HEK293 (cell line): ENCODE measurements around the gene CXorf65.

Experiments used
- BCL11B ChIP-seq: fragments of 450-650 bp; formaldehyde crosslinking; IDR thresholded peaks from 2 replicates; pipeline ENCODE4 v1.5.1; 2016; ENCODE audit warnings: low read depth, missing biosample characterization, missing genetic modification characterization
- EGR2 ChIP-seq: fragments of 450-650 bp; formaldehyde crosslinking; IDR thresholded peaks from 2 replicates; pipeline ENCODE4 v1.5.1; 2016; ENCODE audit warnings: low read depth, missing biosample characterization, missing genetic modification characterization
- FEZF1 ChIP-seq: fragments of 450-650 bp; formaldehyde crosslinking; IDR thresholded peaks from 2 replicates; pipeline ENCODE4 v1.5.1; 2016; ENCODE audit warnings: missing biosample characterization, missing genetic modification characterization
- GLIS1 ChIP-seq: fragments of 450-650 bp; formaldehyde crosslinking; IDR thresholded peaks from 2 replicates; pipeline ENCODE4 v1.5.1; 2016; ENCODE audit warnings: missing biosample characterization, missing genetic modification characterization
- KLF10 ChIP-seq: fragments of 450-650 bp; IDR thresholded peaks from 2 replicates; pipeline ENCODE4 v1.5.1; 2018; ENCODE audit warnings: missing biosample characterization, mild to moderate bottlenecking, missing genetic modification characterization
- KLF9 ChIP-seq: fragments of 450-650 bp; formaldehyde crosslinking; IDR thresholded peaks from 2 replicates; pipeline ENCODE4 v1.5.1; 2016; ENCODE audit warnings: missing biosample characterization, missing genetic modification characterization, low read depth
- PRDM1 ChIP-seq: fragments of 450-650 bp; formaldehyde crosslinking; IDR thresholded peaks from 2 replicates; pipeline ENCODE4; 2016; ENCODE audit warnings: missing biosample characterization, missing genetic modification characterization
- SP3 ChIP-seq: fragments of 450-650 bp; formaldehyde crosslinking; IDR thresholded peaks from 2 replicates; pipeline ENCODE4 v1.5.1; 2016; ENCODE audit warnings: missing biosample characterization, missing genetic modification characterization
- YY2 ChIP-seq: fragments of 450-650 bp; formaldehyde crosslinking; IDR thresholded peaks from 2 replicates; pipeline ENCODE4 v1.5.1; 2016; ENCODE audit warnings: missing biosample characterization, missing genetic modification characterization
- ZBTB1 ChIP-seq: fragments of 450-650 bp; formaldehyde crosslinking; IDR thresholded peaks from 2 replicates; pipeline ENCODE4 v1.5.1; 2016; ENCODE audit warnings: missing biosample characterization, missing genetic modification characterization
- ZBTB17 ChIP-seq: fragments of 450-650 bp; formaldehyde crosslinking; IDR thresholded peaks from 2 replicates; pipeline ENCODE4 v1.5.1; 2016; ENCODE audit warnings: missing biosample characterization, missing genetic modification characterization
- ZBTB20 ChIP-seq: fragments of 450-650 bp; formaldehyde crosslinking; IDR thresholded peaks from 2 replicates; pipeline ENCODE4 v1.5.1; 2016; ENCODE audit warnings: missing biosample characterization, missing genetic modification characterization
- ZBTB21 ChIP-seq: fragments of 450-650 bp; formaldehyde crosslinking; IDR thresholded peaks from 2 replicates; pipeline ENCODE4 v1.5.1; 2017; ENCODE audit warnings: missing biosample characterization, missing genetic modification characterization
- ZBTB8A ChIP-seq: fragments of 450-650 bp; formaldehyde crosslinking; IDR thresholded peaks from 2 replicates; pipeline ENCODE4 v1.5.1; 2016; ENCODE audit warnings: missing biosample characterization, missing genetic modification characterization
- ZNF155 ChIP-seq: fragments of 450-650 bp; formaldehyde crosslinking; IDR thresholded peaks from 2 replicates; pipeline ENCODE4 v1.5.1; 2016; ENCODE audit warnings: missing biosample characterization, missing genetic modification characterization
- ZNF223 ChIP-seq: fragments of 450-650 bp; formaldehyde crosslinking; IDR thresholded peaks from 2 replicates; pipeline ENCODE4 v1.5.1; 2016; ENCODE audit warnings: missing biosample characterization, missing genetic modification characterization
- ZNF248 ChIP-seq: fragments of 450-650 bp; formaldehyde crosslinking; IDR thresholded peaks from 2 replicates; pipeline ENCODE4 v1.5.1; 2017; ENCODE audit warnings: missing biosample characterization, missing genetic modification characterization
- ZNF302 ChIP-seq: fragments of 450-650 bp; formaldehyde crosslinking; IDR thresholded peaks from 2 replicates; pipeline ENCODE4 v1.5.1; 2016; ENCODE audit warnings: missing biosample characterization, missing genetic modification characterization, low read depth
- ZNF350 ChIP-seq: fragments of 450-650 bp; formaldehyde crosslinking; IDR thresholded peaks from 2 replicates; pipeline ENCODE4 v1.5.0; 2017; ENCODE audit warnings: missing biosample characterization, mild to moderate bottlenecking, missing genetic modification characterization
- ZNF433 ChIP-seq: fragments of 450-650 bp; formaldehyde crosslinking; IDR thresholded peaks from 2 replicates; pipeline ENCODE4 v1.5.1; 2016; ENCODE audit warnings: missing biosample characterization, missing genetic modification characterization, low read depth
- ZNF48 ChIP-seq: fragments of 450-650 bp; formaldehyde crosslinking; IDR thresholded peaks from 2 replicates; pipeline ENCODE4 v1.5.1; 2016; ENCODE audit warnings: missing biosample characterization, missing genetic modification characterization
- ZNF501 ChIP-seq: fragments of 450-650 bp; formaldehyde crosslinking; IDR thresholded peaks from 2 replicates; pipeline ENCODE4 v1.5.1; 2016; ENCODE audit warnings: missing biosample characterization, missing genetic modification characterization
- ZNF549 ChIP-seq: fragments of 450-650 bp; IDR thresholded peaks from 2 replicates; pipeline ENCODE4 v1.5.1; 2018; ENCODE audit warnings: missing biosample characterization, missing genetic modification characterization, mild to moderate bottlenecking, inconsistent platforms, moderate library complexity
- ZNF555 ChIP-seq: fragments of 450-650 bp; formaldehyde crosslinking; conservative IDR thresholded peaks from 2 replicates; pipeline ENCODE4 v1.5.1; 2017; ENCODE audit warnings: missing biosample characterization, mild to moderate bottlenecking, missing genetic modification characterization, inconsistent platforms
- ZNF585B ChIP-seq: fragments of 450-650 bp; formaldehyde crosslinking; IDR thresholded peaks from 2 replicates; pipeline ENCODE4 v1.5.1; 2016; ENCODE audit warnings: missing biosample characterization, missing genetic modification characterization
- ZNF624 ChIP-seq: fragments of 450-650 bp; formaldehyde crosslinking; IDR thresholded peaks from 2 replicates; pipeline ENCODE4 v1.5.1; 2017; ENCODE audit warnings: missing biosample characterization, missing genetic modification characterization
- ZNF626 ChIP-seq: fragments of 450-650 bp; sonication (Bioruptor Pico); formaldehyde crosslinking; IDR thresholded peaks from 2 replicates; pipeline ENCODE4 v1.5.1; 2018; ENCODE audit warnings: missing biosample characterization, missing genetic modification characterization, inconsistent platforms
- ZNF701 ChIP-seq: fragments of 450-650 bp; formaldehyde crosslinking; IDR thresholded peaks from 2 replicates; pipeline ENCODE4 v1.5.1; 2016; ENCODE audit warnings: missing biosample characterization, missing genetic modification characterization
- ZNF76 ChIP-seq: fragments of 450-650 bp; formaldehyde crosslinking; IDR thresholded peaks from 2 replicates; pipeline ENCODE4; 2016; ENCODE audit warnings: low read depth, missing biosample characterization, missing genetic modification characterization, borderline replicate concordance
- TF ChIP-seq, protein P1 (sequence below): fragments of 450-650 bp; formaldehyde crosslinking; IDR thresholded peaks from 2 replicates; pipeline ENCODE4 v1.5.1; 2016; ENCODE audit warnings: missing biosample characterization, missing genetic modification characterization
- TF ChIP-seq, protein P2 (sequence below): sonication (generic); formaldehyde crosslinking; IDR thresholded peaks from 2 replicates; pipeline ENCODE4 v1.8.1; 2022; ENCODE audit warnings: mild to moderate bottlenecking, moderate library complexity, missing genetic modification reagents
- TF ChIP-seq, protein P3 (sequence below): fragments of 450-650 bp; formaldehyde crosslinking; IDR thresholded peaks from 2 replicates; pipeline ENCODE4 v1.5.1; 2016; ENCODE audit warnings: missing biosample characterization, missing genetic modification characterization
- TF ChIP-seq, protein P4 (sequence below): fragments of 450-650 bp; formaldehyde crosslinking; IDR thresholded peaks from 2 replicates; pipeline ENCODE4 v1.5.1; 2016; ENCODE audit warnings: missing biosample characterization, missing genetic modification characterization, low read depth
- TF ChIP-seq, protein P5 (sequence below): fragments of 450-650 bp; formaldehyde crosslinking; IDR thresholded peaks from 2 replicates; pipeline ENCODE4 v1.5.1; 2016; ENCODE audit warnings: missing biosample characterization, missing genetic modification characterization

Gene CXorf65

DNA sequence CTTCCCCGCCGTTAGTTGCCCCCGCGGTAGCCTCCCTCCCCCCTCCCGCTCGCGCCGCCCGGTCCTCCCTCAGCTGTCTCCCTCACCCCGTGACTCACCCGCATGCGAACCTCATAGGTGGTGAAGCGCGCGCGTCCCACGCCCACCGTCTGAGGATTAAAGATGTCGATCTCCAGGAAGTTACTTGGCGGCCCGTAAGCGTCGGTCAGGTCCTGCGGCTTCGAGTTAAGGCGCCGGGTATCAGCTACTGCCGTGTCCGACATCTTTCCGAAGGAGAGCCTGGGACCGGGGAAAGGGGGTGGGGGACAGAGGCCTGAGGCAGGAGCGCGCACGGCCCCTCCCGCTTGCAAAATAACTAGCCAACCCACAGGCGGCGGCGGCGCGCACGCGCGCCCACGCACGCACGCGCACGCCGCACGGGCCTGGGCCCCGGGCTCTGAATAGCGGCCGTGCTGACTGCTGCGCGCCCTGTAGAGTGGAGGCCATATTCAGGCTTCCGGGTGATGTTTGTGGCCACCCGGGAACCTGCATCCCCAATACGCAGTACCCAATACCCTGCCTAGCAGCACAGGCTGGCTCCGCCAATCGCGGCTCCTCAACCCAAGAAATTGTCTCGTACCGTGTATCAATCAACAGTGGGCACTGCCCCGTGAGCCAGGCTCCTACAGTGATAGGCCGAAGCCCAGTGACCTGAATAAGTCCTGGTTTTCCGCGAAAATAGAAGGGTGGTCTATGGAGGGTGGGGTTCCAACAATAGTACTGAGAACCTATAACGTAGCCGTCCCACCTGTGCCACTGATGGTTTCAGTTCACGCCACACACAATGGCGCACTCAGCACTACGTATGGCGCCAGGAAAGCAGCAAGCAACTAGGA lies 38.3 kb downstream of the CXorf65 start, which contains the start of gene SNX12 (continued):
- TF ChIP-seq, protein P1, sequence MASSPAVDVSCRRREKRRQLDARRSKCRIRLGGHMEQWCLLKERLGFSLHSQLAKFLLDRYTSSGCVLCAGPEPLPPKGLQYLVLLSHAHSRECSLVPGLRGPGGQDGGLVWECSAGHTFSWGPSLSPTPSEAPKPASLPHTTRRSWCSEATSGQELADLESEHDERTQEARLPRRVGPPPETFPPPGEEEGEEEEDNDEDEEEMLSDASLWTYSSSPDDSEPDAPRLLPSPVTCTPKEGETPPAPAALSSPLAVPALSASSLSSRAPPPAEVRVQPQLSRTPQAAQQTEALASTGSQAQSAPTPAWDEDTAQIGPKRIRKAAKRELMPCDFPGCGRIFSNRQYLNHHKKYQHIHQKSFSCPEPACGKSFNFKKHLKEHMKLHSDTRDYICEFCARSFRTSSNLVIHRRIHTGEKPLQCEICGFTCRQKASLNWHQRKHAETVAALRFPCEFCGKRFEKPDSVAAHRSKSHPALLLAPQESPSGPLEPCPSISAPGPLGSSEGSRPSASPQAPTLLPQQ (tag by site-specific recombination), result peak; percentile 38
- TF ChIP-seq ZNF701 (tag by site-specific recombination) (no peak), KLF9 (tag by site-specific recombination) (peak; percentile 92), ZNF48 (tag by site-specific recombination) (no peak), KLF10 (tag by site-specific recombination) (peak; percentile 77; the same call in 1 of the 2 replicates), ZNF555 (tag by site-specific recombination) (no peak), FEZF1 (tag by site-specific recombination) (no peak), ZNF626 (no peak; the same call in 1 of the 2 replicates), ZNF248 (tag by site-specific recombination) (no peak), EGR2 (tag by site-specific recombination) (peak; percentile 67), ZNF155 (tag by site-specific recombination) (no peak), ZBTB20 (peak; percentile 100), ZNF350 (no peak; the same call in 1 of the 2 replicates), GLIS1 (no peak), ZNF302 (tag by site-specific recombination) (no peak), SP3 (tag by site-specific recombination) (peak; percentile 70), BCL11B (tag by site-specific recombination) (no peak), ZNF433 (no peak), ZBTB21 (no peak), ZBTB8A (tag by site-specific recombination) (peak; percentile 55; the same call in 1 of the 2 replicates), PRDM1 (no peak), ZBTB1 (tag by site-specific recombination) (no peak), YY2 (no peak), ZNF585B (tag by site-specific recombination) (no peak), ZNF501 (tag by site-specific recombination) (peak; percentile 61; the same call in 1 of the 2 replicates), ZNF223 (tag by site-specific recombination) (no peak), ZNF549 (tag by site-specific recombination) (no peak), ZNF624 (tag by site-specific recombination) (no peak), ZNF76 (tag by site-specific recombination) (peak; percentile 66; the same call in 1 of the 2 replicates), ZBTB17 (tag by site-specific recombination) (no peak)
- TF ChIP-seq, protein P2, sequence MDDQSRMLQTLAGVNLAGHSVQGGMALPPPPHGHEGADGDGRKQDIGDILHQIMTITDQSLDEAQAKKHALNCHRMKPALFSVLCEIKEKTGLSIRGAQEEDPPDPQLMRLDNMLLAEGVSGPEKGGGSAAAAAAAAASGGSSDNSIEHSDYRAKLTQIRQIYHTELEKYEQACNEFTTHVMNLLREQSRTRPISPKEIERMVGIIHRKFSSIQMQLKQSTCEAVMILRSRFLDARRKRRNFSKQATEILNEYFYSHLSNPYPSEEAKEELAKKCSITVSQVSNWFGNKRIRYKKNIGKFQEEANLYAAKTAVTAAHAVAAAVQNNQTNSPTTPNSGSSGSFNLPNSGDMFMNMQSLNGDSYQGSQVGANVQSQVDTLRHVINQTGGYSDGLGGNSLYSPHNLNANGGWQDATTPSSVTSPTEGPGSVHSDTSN (CRISPR knock-in tag), result no peak; the same call in 1 of the 2 replicates
- TF ChIP-seq, protein P3, sequence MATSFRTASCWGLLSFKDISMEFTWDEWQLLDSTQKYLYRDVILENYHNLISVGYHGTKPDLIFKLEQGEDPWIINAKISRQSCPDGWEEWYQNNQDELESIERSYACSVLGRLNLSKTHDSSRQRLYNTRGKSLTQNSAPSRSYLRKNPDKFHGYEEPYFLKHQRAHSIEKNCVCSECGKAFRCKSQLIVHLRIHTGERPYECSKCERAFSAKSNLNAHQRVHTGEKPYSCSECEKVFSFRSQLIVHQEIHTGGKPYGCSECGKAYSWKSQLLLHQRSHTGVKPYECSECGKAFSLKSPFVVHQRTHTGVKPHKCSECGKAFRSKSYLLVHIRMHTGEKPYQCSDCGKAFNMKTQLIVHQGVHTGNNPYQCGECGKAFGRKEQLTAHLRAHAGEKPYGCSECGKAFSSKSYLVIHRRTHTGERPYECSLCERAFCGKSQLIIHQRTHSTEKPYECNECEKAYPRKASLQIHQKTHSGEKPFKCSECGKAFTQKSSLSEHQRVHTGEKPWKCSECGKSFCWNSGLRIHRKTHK (tag by site-specific recombination), result no peak
- TF ChIP-seq, protein P4, sequence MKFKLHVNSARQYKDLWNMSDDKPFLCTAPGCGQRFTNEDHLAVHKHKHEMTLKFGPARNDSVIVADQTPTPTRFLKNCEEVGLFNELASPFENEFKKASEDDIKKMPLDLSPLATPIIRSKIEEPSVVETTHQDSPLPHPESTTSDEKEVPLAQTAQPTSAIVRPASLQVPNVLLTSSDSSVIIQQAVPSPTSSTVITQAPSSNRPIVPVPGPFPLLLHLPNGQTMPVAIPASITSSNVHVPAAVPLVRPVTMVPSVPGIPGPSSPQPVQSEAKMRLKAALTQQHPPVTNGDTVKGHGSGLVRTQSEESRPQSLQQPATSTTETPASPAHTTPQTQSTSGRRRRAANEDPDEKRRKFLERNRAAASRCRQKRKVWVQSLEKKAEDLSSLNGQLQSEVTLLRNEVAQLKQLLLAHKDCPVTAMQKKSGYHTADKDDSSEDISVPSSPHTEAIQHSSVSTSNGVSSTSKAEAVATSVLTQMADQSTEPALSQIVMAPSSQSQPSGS, result no peak
- TF ChIP-seq, protein P5, sequence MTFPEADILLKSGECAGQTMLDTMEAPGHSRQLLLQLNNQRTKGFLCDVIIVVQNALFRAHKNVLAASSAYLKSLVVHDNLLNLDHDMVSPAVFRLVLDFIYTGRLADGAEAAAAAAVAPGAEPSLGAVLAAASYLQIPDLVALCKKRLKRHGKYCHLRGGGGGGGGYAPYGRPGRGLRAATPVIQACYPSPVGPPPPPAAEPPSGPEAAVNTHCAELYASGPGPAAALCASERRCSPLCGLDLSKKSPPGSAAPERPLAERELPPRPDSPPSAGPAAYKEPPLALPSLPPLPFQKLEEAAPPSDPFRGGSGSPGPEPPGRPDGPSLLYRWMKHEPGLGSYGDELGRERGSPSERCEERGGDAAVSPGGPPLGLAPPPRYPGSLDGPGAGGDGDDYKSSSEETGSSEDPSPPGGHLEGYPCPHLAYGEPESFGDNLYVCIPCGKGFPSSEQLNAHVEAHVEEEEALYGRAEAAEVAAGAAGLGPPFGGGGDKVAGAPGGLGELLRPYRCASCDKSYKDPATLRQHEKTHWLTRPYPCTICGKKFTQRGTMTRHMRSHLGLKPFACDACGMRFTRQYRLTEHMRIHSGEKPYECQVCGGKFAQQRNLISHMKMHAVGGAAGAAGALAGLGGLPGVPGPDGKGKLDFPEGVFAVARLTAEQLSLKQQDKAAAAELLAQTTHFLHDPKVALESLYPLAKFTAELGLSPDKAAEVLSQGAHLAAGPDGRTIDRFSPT, result peak; percentile 97
